Measurements from ENCODE around the gene INPP4B. TPM values are rescaled to one million over a fixed set of nuclear protein-coding genes. Genes with fewer than 3 reads are reported as not detected.

INPP4B gene
- polyA plus RNA-seq, 1 donor: 36.4 TPM

DNA sequence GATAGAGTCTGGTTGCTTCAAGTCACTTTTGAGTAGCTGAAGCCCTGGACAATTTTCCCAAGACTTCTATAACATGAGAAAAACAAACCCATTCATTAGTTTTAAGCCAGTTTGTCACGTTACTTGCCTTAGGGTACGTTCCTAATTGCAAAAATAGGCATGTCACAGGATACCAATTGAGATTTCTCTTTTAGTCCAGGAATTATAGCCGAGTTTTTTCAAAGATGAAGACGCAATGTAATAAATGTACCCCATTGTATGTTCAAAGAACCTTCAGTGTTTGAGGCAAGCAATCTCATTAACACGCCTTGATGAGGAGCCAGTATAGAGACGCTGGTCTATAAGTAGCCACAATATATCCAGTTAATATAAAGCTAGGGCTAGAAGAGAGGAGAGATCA, 534.2 kb downstream of the INPP4B start:
- DNase-seq (ENCODE audit: low read depth): no peak

DNA sequence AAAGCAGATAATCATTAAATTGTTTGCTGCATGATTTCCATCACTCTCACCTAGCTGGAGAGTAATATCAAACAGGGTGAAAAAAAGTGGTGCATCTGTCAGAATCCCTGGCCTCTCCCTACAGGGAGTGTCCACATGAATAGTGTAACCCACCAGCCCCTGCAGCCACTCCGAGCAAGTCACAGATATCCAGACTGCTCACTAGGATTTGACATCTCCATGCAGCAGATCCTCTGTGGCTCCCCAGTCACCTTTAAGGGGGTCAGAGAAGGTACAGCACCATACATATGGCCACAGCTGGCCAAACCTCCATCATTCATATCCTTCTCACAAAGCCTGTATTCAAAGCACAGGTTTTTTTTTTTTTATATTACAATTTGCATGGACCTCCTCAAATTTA, 536.3 kb downstream of the INPP4B start:
- DNase-seq (ENCODE audit: low read depth): no peak

DNA sequence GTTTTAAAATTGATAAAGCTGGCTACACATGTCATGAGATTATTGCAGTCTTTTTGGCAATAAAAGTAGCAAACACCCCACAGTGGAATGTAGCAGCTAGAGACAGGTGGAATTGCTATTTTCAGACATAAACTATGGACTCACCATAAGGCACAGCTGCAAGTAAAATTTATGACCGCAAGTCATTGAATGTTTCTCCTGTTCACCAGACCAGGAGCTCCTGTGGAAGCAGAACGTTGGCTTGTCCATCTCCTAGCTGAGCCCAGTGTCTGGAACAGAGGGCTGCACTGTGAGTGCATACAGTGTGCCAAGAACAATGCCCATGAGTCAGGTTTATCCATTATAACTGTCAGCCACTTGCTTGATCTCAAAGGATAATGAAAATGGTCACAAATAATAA, 538.2 kb downstream of the INPP4B start:
- no peak for DNase-seq (ENCODE audit: low read depth)

DNA sequence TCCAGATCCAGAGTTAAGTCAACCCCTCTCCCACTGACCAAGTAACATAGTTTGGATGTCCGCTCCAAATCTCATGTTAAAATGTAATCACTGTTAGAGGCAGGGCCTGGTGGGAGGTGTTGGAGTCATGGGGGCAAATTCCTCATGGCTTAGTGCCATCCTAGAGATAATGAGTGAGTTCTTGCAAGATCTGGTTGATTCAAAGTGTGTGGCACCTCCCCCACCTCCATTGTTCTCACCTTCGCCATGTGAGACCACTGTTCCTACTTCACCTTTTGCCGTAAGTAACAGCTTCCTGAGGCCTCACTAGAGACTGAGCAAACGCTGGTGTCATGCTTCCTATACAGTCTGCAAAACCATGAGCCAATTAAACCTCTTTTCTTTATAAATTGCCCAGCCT, 548.8 kb downstream of the INPP4B start:
- DNase-seq (ENCODE audit: low read depth): no peak

DNA sequence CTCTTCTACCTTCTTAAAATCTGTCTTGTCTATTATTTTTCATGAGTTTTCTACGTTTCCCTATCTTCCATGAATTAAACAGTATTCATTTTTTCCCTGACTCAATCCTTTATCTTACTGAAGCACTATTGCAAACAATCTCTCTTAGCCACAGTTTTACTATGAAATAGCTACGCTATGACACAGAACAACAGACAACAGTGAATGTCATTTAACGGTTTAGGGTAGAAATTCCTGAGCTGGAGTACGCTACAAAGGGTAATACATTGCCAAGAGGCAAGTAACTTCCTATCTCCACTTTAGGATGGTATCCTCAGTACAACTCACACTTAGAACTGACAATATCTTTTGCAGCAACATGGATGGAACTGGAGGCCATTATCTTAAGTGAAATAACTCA, 552.6 kb downstream of the INPP4B start:
- no peak for DNase-seq (ENCODE audit: low read depth)

DNA sequence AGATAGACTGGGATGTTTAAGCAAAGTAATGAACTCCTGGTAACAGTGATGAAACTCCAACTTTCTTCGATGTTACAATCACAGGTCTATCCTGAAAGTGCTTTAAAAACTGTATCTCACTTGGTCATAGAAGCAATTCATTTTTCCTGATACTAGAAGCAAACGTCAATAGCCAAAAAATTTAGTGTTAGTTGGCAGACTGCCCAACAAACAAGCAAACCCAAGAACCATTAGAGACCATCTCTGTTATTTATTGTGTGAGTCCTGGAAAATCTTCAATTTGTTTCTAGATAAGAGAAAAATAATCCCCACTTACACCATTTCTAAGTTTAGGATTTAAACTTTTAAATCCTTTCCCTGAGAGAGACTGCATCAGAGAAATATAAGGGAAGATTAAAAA, 553.9 kb downstream of the INPP4B start:
- no peak for DNase-seq (ENCODE audit: low read depth)

DNA sequence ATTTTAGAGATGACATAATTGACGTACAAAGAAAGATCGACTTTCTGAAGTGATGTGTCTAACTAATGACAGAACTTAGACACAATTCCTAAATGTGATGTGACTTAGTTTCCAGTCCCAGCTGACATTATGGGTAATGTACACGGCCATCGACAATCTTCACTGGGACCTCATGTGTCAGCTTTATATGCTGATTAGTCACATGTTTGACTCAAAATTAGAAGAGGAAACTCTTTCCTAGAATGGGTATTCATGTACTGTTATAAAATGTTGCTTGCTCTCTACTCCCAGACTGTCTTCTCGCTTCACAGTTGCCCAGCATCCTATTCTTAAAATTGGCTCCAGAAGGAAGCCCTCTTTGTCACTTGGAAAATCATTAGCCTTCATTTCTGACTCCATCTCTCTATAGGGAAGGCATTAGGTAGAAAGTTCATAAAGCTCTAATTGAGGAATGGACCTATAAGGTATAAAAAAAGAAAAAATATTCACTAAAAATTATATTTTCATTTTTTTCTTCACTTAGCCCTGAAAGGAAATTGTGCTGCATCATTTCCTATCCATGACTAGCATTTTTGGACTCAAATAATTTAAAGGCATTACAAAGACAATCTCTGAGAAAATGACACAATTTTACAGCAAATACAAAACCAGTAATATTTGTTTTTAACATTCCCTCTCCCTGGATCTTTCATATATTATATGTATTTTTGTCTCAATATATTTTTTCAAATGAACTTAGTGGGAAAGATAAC, 554.6 kb downstream of the INPP4B start:
- DNase-seq (ENCODE audit: low read depth): no peak

DNA sequence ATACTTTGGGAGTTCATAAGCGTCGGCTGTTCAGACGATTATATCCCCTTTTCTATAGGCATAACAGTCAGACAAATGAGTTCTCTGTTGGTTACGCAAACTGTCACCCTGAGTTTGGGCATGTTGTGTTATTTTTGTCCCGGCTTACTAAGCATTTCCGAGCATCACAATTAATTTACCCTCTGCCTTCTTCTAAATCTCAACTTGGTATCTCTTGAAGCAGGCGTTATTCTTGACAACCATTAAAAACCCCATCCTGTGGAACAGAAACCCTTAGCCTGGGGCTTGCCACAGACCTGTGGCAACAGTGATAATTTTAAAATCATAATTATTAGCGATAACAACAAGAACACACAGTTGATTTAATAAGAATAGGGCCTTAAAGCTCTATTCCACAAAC, 558.7 kb downstream of the INPP4B start:
- no peak for DNase-seq (ENCODE audit: low read depth)

DNA sequence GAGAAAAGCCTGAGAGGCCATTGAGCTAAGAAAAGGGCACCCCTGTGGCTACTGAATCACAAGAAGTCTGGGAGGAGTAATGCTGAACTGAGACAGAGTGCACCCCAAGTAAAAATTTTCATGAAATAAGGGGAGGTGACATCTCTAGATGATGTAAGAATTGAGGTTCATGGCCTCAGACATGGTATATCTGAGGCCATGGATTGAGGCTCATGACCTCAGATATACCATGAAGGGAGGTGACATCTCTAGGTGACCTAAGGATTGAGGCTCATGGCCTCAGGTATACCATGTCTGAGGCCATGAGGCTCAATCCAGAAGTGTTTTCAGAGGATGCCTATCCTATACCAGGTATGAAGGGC, 560.9 kb downstream of the INPP4B start:
- DNase-seq (ENCODE audit: low read depth): no peak

DNA sequence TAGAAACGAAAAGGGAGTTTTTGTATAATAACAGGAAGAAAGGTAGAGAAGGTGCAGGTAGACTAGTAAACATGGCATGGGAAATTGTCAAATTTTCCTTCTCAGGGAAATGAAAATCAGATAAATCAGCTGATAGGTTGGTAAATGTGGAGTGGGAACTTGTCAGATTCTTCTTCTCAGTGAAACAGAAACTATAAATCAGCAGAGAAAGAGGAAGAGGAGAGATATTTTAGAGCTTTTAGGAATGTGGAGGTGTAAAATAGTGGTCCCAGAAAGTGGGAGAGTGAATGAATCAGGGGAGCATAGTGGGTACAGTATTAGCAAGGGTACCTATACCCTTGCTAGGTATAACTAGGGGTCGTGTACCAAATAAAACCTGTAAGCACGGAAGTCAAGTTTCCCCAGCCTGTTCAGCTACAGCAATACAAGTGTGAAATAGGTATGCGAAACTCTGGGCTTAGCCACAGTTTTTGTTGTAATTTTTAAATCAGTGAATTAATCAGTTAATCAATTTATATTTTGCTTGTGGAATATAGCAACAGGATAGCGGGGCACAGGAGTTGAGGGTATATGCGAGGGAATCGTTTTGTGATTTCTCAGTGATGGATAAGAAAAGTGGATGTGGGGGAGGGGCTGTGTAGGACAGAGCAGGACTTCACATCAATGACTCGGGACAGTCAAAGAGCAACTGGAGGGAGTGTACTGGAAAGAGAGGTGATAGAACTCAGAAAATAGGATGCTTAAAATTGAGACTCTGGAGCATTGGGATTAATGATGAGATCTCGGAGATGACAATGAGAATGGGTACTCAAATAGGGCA, 561.5 kb downstream of the INPP4B start:
- no peak for DNase-seq (ENCODE audit: low read depth)

DNA sequence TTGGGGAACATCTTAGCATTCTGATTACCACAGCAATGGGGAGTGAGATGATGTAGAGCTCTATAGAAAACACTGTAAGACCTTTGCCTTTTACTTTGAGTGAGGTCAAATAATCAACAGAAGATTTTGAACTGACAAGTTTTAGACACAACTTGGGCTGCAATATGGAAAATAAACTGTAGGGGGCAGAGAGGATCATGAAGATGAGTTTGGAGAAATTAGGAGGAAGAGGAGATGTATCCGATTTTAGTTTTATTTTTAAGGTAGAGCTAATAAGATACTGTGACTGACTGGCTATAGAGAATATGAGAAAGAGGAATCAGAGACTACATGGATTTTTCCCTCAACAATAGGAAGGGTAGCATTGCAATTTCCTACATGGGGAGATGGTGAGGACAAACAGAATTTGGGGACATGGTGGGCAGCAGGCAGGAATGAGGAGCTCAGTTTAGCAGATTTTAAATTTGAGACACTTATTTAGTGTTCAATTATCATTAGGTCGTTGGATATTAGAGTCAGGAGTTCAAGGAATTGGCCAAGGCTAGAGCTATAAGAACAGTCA, 563.1 kb downstream of the INPP4B start:
- DNase-seq (ENCODE audit: low read depth): no peak

DNA sequence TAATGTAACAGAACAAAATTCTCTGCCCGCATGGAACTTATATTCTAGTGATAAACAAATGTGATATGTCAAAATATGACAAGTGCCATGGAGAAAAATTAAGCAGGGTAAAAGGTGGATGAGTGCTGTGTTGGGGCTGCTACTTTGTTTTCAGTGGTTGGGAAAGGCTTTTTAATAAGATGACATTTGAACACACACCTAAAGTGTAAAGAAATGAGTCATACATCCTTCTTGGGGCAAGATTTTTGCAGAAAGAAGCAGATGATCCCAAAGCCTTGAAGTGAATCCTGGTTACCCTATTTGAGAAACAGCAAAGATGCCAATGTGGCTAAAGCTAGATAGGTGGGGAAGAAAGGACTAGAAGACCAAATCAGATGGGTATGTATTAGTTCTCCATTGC, 564.1 kb downstream of the INPP4B start:
- DNase-seq (ENCODE audit: low read depth): no peak

DNA sequence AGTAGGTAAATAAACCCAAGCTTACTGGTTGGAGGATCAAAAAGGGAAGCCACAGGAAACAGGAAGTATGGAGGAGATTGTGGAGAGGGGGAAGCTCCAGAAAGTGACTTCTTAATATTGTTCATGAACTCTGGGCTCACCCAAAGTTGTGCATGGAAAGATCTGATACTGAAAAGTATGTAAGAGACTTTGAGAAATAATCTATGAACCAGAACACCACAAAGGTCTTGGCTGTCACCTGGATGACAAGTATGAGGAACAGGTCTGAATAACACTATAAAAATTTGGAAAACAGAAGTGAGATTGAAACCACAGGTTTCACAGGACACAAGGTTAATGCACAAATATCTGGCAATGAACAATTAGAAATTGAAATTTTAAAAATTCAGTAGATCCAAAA, 567.4 kb downstream of the INPP4B start:
- no peak for DNase-seq (ENCODE audit: low read depth)

DNA sequence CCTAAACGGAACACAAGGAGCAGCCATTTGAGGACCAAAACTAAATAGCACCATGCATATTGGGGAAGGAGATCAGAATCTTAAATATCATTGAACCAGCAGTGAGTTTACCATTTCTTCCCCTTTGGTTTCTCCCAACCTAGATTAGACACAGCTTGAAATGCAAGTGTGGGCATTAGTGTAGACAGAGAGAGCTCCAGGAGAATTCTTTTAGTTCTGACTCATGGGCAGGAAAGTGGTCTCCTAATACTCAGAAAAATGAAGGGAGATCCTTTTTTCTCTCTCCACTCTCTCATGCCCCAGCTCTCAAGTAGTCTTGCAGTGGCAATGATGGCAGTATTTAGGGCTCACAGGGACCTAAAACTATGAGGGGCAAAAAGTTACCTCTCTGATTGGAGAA, 567.9 kb downstream of the INPP4B start:
- DNase-seq (ENCODE audit: low read depth): no peak

DNA sequence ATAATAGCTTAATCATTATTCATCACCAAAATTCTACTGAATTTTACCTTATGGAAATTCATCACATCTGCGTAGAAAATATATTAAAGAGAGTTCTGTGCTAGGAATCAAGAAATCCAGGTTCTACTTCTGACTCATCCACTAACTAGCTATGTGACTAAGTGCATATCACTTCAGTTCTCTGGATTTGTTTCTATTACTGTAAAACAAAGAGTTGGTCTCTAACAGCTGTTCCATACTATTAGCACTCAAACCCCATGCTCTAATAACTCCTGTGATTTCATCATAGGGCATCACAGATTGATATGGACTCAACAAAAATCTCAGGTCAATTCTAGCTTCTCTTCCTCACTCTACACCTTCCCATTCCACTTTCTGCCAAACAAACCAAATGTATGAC, 572.0 kb downstream of the INPP4B start:
- no peak for DNase-seq (ENCODE audit: low read depth)

DNA sequence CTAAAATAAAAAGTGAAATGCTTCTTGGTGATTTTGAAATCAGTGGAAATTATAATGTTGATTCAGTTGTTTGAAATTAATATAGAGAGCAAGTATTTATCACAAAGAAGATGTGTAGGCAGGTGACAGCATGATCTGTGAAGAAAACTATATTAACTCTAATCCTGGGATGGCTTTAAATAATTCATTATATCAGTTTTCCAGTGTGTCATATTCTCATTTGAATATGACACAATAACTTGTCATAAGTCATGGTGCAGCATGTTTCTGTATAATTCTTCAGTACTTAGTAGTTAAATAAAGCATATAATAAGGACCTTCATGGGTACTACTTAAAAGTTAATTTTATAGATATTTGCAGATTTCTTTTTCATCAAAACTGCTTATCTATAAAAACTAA, 573.6 kb downstream of the INPP4B start:
- no peak for DNase-seq (ENCODE audit: low read depth)

DNA sequence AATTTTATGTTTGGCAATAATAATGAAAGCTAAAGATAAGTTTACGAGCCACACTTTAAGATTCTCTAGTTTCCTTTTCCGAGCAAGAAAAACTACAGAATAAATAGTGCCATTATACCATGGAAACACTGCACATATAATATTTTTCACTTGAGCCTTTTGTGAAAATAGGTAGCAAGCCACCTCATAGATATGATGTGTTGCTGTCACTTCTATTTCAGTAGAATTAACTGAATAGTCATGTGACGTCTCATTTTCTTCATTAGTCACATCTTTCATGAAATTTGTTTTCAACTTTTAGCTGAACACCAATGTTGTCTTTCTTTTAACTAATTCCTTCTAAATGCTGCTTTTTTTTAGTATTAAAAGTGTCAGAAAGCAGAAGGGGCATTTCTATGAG, 574.3 kb downstream of the INPP4B start:
- no peak for DNase-seq (ENCODE audit: low read depth)

DNA sequence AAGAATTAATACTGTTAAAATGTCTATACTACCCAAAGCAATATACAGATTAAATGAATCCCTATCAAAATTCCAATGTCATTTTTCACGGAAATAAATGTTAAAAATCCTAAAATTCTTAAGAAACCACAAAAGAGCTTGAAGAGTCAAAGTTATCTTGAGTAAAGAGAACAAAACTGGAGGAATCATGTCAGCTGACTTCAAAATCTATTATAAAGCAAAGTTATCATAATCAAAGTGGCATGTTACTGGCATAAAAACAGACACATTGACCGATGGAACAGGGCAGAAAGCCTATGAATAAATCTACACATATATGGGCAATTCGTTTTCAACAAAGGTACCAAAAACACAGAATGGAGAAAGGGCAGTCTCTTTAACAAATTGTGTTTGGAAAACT, 579.0 kb downstream of the INPP4B start:
- DNase-seq (ENCODE audit: low read depth): no peak

DNA sequence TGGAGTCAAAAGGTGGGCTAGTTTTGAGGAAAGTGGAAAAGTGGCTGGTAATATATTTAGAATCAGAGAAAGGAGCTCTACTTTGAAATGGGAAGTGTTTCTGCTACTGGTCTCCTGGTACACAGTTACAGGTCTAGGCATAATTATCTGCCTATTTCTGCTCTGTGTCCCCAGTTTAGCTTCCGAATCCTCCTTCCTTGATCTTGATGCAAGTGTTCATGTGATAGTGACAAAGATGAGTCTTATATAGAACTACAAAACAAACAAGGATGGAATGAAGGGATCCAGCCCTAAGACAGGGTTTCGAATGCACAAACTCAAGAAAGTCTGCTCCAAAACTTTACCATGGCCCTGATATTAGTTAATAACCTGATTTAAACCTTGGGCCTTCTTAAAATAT, 580.2 kb downstream of the INPP4B start:
- no peak for DNase-seq (ENCODE audit: low read depth)

DNA sequence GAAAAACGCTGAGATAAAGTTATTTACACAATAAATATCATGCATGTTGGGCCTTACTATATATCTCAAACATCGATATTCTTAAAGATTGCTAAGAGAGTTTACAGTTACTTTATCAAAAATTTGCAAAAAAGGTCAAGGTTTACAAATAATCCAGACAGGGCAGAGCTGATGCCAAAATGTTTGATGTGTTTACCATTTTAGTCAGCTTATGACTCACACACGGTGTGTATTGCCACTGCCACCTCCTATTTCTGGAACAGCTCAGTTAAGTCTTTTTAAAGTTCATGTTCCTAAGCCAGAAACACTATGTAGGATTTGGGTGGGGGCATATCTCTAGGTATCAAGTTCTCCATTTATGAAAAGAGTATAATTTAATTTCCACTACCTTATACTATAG, 580.6 kb downstream of the INPP4B start:
- no peak for DNase-seq (ENCODE audit: low read depth)

DNA sequence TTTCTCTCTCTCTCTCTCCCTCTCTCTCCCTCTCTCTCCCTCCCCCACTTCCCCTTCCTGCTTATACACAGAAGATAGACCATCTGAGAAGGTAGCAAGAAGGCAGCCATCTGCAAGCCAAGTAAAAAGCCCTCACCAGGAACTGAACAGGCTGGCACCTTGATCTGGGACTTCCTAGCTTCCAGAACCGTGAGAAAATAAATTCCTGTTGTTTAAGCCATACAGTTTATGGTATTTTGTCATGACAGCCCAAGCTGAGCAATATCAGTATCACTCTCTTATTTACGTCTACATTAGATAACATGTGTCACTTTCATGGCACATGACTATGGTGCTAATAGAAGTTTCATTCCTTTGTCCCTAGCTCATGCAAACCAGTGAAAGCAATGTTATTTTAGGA, 581.1 kb downstream of the INPP4B start:
- DNase-seq (ENCODE audit: low read depth): no peak

DNA sequence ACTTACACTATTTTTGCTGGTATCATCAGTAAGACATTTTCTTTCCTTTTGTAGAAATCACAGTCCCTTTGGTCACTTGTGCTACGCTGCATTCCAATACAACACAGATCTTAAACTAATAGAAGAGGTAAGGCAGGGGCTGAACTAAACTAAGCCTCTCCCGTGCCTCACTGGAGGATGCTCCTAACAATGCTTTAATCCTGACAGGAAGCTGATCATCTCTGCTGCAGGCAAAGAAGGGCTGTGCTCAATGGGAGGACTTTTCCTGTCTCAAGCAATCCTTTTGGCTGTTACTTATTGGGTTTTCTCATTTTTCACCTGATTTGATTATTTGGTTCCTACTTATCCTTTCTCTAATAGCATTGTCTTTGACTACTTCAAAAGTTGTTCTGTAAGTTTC, 583.1 kb downstream of the INPP4B start:
- DNase-seq (ENCODE audit: low read depth): no peak

DNA sequence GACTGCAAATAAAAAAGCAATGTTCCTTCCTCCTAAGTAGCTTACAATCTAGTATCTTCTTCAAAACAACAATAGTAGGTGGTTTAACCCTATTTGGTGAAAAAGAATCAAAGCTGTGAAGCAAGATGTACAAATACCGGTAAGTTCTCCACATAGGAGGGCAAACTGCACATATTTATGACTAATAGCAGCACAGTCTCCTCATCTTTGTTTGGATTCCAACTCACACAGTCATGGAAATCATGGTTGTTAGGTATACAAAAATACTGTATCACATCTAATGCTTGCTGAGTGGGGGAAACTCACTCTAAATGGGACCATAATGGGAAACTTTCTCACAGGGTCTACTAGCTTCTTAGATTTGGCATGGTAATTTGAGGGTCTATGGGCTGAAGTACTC, 597.2 kb downstream of the INPP4B start:
- no peak for DNase-seq (ENCODE audit: low read depth)

All from forelimb muscle (tissue), 1 donor.